Ramos (cell line): Measurements from ENCODE around the gene ZNF888.
"Not testable (repeated sequence)": the region's sequence is repeated elsewhere in the genome, so short reads cannot be mapped to it uniquely, and the experiment has no call there.

Experiments
- in situ Hi-C: fragments of 300-500 bp; cut with MboI; formaldehyde crosslinking; loops from one replicate; pipeline ENCODE4 v1.14.3; 2022; ENCODE audit warnings: low sequenced_read_pairs; ENCODE audit not compliant: unreplicated experiment

ZNF888 gene

DNA sequence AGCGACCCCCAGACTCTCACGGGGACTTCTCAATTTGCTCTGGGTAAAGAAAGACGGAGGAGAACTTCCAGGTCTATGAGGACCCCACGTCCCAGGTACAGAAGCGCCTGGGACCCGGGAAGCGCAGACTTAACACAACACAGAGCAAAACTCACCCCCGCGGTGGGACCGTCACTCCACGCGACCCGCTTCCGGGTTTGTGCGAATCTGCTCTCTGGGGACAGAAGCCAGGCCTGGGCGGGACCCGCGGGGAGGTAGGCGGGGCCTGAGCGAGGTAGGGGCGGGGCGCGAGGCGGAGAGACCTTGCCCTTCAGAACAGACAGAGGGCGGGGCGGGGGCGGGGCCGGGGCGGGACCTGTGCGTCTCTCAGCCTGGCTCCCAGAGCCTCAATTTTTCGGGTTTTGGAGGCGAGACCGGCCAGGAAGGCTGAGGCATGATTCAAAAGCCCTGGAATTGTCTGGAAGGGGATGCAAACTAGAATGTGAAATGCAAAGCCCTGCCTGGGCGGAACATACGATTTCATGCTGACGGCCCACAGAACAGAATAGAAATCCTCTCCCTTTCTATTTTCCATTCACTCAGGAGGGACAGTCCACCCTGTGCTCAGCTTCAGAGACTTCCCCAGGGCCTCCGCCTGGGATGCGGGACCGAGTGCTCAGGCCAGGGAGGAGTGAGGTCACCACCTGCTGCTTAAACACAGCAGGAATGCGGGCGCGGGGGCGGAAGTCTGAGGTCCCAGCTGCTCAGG is 19.3 kb upstream of the ZNF888 start:
- in situ Hi-C loops = loop anchor here (5.0 kb wide), 1 partner anchor 85 kb away; the partner anchor contains the start of gene ZNF468

DNA sequence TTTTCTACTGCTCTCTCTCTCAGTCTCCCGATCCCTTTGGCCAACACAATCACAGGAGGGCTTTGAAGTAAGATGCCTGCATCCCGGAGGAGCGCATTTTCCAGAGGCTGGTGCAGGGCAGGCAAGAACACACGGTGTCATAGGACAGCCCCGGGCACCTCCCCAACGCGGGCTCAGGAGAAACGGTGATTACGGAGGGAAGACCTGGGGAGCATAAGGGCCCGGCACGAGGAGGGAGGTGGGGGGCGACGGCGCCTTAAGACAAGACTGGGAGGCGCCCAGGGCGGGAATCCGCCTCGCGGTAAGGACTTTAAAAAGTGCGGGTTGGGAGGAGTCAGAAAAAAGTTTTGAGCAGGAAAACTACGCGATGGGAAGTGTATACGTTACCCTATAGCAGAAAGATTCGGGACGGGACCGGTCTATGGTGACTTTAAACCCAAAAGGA is 18.7 kb upstream of the ZNF888 start:
- in situ Hi-C loops = loop anchor here (5.0 kb wide), 1 partner anchor 85 kb away; the partner anchor contains the start of gene ZNF468

DNA sequence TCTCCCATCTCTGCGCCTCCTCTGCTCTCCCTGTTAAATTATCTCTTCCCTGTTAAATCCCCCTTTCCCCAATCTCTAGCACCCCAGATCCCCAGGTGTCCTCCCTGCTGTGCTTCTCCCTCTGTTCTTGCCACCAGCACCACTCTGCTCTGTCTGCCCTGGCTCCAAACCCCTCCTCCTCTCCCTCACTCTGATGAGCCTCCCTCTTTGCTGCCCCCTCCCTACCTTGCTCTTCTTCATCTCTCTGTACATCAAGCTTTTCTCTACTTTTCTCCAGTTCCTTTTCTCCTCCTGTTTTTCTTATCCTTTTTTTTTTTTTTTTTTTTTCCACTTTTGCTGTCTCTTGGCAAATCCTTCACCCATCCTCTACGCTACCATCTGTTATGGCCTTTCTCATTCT is 18.3 kb upstream of the ZNF888 start:
- in situ Hi-C loops = loop anchor here (5.0 kb wide), 1 partner anchor 84 kb away; the partner anchor contains the start of gene ZNF468

DNA sequence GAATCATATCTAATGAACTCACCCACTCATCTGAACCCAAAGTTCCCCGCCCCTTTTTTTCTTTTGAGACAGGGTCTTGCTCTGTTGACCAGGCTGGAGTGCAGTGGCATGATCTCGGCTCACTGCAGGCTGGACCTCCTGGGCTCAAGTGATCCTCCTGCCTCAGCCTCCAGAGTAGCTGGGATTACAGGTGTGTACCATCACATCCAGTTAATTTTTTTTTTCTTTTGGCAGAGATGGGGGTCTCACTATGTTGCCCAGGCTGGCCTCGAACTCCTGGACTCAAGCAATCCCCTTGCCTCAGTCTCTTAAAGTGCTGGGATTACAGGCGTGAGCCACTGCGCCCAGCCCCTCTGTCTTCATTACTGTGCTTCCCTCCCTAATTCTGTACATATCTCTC is 17.7 kb upstream of the ZNF888 start:
- in situ Hi-C loops = loop anchor here (5.0 kb wide), 1 partner anchor 84 kb away; the partner anchor contains the start of gene ZNF468

DNA sequence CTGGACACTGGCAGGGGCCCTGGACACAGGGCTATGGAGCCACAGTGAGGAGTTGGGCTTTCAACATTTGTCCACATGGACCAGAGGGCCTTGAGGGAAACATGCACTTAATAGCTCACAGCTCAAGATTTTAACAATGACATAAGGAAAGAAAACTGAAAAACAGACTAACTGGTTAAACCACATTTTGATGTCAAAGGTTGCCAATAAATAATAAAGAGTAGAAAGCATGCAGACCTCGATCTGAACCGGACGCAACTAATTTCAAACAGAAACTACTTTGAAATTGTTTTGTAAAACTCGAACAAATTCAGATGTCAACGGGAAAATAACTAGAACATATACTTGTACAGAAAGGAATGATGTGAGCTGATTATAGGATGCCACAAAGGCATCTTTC is 15.5 kb upstream of the ZNF888 start:
- in situ Hi-C loops = no loop called here

DNA sequence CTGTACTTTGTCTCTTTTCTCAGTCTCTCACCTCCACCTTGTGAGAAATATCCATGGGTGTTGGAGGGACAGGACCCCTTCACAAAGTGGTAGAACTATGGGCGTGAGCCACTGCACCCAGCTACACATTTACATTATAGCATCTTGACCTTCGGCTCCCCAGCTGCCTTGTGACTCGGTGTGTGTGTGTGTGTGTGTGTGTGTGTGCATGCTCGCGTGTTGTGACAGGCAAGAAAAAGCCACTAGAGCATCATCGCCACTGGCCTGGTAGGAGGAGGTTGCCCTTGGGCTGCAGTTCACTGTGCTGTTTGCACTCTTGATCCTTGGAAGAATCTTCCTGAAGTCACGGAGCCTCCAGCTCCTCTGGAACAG is 13.7 kb upstream of the ZNF888 start:
- in situ Hi-C loops = no loop called here

DNA sequence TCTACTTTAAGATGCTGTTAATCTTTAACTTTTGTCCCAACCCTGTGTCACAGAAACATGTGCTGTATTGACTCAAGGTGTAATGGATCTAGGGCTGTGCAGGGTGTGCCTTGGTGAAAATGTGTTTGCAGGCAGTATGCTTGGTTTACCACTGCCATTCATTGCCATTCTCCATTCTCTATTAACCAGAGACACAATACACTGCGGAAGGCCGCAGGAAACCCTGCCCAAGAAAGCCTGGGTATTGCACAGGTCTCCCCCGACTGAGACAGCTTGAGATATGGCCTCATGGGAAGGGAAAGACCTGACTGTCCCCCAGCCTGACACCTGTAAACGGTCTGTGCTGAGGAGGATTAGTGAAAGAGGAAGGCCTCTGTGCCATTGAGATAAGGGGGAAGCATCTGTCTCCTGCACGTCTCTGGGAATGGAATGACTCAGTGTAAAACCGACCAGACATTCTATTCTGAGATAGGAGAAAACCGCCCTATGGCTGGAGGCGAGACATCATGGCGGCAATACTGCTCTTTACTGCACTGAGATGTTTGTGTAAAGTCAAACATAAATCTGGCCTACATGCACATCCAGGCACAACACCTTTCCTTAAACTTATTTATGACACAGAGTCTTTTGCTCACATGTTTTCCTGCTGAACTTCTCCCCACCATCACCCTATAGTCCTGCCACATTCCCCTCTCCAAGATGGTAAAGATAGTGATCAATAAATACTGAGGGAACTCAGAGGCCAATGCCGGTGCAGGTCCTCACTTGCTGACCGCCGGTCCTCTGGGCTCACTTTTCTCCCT is 13.1 kb upstream of the ZNF888 start:
- in situ Hi-C loops = no loop called here

DNA sequence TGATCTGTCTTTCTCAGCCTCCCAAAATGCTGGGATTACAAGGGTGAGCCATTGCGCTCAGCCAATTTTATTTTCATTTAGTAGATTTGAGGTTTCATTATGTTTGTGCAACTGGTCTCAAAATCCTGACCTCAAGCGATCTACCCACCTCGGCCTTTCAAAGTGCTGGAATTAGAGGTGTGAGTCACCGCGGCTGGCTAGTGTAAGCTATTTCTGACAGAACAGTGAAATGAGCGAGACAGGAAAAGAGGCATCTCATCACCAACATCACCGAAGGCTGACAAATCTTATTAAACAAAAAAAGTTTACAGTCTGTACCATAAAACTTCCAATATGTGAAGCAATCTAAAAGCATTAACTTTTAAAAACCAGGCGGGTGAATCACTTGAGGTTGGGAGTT is 12.2 kb upstream of the ZNF888 start:
- in situ Hi-C loops = no loop called here

DNA sequence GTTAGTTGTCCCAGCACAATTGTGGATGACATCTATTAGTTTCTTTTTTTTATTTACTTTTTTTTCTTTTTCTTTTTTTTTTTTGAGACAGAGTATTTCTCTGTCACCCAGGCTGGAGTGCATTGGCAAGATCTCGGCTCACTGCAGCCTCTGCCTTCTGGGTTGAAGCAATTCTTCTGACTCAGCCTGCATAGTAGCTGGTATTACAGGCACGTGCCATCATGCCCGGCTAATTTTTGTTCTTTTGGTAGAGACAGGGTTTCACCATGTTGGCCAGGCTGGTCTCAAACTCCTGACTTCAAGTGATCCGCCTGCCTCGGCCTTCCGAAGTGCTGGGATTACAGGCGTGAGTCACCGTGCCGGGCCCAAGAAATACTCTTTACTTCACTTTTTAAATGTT is 1.4 kb upstream of the ZNF888 start:
- in situ Hi-C loops = not testable (repeated sequence)

DNA sequence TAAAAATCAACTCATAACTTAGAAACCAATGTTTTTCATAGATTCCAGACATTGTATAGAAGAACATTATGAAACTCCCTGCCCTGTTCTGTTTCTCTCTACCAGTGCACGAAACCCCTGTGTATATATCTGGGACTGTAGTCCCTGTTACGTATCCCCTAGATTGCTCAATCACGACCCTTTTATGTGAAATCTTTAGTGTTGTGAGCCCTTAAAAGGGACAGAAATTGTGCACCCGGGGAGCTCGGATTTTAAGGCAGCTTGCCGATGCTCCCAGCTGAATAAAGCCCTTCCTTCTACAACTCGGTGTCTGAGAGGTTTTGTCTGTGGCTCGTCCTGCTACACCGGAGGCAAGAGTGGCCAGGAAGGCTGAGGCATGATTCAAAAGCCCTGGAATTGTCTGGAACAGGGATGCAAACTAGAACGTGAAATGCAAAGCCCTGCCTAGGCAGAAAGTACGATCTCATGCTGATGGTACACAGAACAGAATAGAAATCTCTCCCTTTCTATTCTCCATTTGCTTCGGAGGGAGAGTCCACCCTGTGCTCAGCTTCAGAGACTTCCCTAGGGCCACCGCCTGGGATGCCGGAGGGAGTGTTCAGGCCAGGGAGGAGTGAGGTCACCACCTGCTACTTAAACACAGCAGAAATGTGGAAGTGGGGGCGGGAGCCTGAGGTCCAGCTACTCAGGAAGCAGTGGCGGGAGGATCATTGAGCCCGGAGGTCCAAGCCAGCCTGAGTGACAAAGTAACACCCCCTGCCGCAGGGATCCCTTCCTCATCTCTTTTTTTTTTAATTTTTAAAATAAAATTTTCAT is 758 bp upstream of the ZNF888 start:
- in situ Hi-C loops = no loop called here

DNA sequence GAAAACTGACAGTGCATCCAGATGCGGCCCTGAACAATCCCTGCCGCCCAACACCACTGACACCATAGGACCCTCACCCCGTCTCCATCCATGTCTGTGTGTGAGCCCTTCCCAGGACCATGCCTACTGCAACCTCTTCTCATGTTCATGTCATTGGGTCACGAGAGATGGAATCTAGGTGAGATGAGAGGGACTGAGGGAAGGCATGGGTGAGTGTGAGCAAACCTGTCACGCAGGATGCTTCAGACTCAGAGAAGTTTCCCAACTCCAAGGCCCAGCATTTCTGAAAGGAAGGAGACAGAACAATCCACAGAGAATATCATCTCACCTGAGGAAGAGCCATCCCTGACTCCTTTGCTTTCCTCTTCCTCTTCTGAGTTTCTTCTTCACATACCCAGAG is 5.7 kb downstream of the ZNF888 start:
- in situ Hi-C loops = no loop called here

DNA sequence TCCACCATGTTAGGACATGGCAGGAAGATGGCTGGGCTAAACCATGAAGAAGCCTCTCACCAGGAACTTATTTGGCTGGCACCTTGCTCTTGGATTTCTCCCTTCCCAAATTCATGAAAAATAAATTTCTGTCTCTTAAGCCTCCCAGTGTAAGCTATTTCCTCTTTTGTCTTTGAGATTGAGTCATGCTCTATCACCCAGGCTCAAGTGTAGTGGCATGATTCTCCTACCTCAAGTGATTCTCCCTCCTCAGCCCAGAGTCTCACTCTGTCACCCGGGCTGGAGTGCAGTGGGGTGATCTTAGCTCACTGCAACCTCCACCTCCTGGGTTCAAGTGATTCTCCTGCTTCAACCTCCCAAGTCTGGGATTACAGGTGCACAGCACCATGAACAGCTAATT is 12.6 kb downstream of the ZNF888 start:
- in situ Hi-C loops = no loop called here

DNA sequence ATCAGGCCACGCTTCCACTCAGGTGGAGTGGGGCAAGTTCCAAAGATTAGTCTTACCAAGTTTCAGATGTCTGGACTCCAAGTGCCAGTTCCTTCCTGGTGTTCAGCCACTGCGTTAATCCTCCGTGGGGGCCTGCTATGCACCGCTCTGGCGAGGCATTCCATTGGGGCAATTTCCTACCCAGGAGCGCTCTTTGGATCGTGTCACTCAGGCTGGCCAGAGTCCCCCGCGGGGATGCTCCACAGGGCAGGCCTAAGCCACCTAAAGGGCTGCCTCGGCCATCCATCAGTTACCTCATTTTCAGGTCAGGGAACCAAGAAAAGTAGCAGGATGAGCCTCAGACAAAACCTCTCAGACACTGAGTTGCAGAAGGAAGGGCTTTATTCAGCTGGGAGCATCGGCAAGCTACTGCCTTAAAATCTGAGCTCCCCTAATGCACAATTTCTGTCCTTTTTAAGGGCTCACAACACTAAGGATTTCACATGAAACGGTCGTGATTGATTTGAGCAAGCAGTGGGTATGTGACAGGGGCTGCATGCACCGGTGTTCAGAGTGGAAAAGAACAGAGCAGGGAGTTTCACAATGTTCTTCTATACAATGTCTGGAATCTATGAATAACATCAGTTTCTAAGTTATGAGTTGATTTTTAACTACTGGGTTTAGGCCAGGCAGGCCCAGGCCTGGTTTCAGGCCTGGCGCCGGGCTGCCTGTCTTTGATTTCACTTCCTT is 19.0 kb downstream of the ZNF888 start:
- in situ Hi-C loops = not testable (repeated sequence)

DNA sequence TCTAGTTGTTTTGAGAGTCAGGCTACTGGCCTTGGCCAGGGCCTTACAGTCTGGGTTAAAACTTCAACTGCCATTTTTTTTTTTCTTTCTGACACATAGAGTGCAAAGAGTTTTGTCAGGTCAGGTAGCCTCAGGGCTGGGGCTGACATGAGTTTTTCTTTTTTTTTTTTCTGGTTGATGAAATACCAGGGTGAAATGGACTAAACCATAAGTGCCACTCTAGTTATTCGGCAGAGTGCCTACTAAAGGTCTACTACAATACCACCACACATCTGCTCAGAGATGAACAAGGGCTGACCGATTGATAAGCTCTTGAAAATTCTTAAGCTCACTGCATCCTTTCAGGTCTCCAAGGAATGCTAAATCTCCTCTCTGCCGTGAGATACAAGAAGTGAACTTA is 21.4 kb downstream of the ZNF888 start:
- in situ Hi-C loops = no loop called here

DNA sequence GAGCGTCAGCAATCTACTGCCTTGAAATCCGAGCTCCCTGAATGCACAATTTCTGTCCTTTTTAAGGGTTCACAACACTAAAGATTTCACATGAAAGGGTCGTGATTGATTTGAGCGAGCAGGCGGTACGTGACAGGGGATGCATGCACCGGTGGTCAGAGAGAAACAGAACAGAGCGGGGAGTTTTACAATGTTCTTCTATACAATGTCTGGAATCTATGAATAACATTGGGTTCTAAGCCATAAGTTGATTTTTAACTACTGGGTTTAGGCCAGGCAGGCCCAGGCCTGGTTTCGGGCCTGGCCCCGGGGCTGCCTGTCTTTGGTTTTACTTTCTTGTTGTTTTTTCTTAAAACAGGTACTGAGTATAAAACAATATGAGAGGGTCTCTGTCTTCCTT is 24.6 kb downstream of the ZNF888 start:
- in situ Hi-C loops = not testable (repeated sequence)

DNA sequence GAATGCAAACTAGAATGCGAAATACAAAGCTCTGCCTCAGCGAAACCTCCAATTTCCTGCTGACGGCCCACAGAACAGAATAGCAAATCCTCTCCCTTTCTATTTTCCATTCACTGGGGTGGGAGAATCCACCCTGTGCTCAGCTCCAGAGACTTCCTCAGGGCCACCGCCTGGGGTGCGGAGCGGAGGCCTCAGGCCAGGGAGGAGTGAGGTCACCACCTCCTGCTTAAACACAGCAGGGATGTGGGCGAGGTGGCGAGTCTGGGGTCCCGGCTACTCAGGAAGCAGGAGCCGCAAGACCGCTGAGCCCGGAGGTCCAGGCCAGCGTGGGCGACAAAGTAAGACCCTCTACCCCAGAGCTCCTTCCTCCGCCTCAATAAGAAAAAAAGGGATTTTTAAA is 25.1 kb downstream of the ZNF888 start:
- in situ Hi-C loops = no loop called here

DNA sequence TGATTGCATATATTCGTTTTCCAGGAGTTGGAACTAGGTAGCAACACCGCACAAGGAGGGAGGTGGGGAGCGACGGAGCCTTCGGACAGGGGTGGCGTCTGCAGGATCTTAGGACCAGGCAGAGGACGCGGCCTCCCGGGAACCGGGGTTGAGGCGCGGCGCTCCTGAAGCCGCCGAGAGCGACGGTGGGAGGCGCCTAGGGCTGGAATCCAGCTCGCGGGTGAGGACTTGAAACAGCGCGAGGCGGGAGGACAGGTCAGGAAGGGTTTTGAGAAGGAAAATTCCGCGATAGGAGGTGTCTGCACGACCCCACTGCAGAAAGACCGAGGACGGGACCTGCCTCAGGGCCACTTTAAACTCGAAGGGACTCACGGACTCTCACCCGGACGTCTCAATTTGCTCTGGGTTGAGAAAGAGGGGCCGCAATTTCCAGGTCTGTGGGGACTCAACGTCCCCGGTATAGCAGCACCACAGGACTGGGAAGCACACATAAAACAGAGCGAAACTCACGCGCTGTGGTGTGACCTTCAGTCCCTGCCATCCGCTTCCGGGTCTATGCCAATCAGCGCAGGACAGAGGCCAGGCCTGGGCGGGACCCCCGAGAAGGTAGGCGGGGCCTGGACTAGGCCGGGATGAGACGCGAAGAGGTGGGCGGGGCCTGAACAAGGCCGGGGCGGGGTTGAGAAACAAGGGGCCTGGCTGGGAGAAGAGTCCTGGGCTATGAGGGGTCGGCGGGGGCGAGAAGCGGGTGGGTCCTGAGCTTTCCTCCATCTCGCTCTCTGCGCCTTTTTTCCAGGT is 25.9 kb downstream of the ZNF888 start, which contains the start of gene ZNF320:
TSS of gene ZNF320 (minus strand) at position 498 of the 798 bp plus-strand sequence. CDS start 7,380 bp downstream, outside the sequence.
- in situ Hi-C loops = no loop called here

DNA sequence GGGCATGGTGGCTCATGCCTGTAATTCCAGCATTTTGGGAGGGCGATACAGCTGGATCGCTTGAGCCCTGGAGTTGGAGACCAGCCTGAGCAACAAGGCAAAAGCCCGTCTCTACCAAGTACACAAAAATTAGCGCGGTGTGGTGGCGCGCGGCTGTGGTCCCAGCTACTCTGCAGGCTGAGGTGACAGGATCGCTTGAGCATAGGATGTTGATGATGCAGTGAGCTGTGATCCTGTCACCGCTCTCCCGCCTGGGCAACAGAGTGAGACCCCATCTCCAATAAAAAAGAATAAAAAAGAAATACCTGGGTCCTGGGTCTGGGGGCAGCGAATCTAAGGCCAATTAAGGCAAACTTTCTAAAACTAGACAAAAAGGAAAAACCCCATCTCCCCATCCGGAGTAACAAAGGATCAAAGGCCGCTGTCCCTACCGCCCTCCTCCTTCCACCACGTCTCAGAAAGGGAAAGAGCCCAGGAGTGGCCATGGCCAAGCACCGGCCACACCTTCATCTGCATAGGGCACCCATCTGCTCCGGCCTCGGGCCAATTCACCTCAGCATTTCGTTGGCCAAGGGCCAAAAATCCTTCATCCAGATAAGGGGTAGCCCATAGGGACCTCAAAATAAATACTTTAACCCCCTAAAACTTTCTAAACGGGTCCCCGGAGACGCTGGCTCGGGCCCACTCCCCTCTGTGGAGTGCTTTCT is 26.6 kb downstream of the ZNF888 start:
- in situ Hi-C loops = no loop called here
